ENCODE data around the gene HSBP1L1.

GRCh38 chr18:79964330-79965118, at the start of gene HSBP1L1:
- TF ChIP-seq CTCF (IDR thresholded peaks at IDR 0.05) = peak in 4 of 7 experiments; percentile 8 to 40 (median 18)
- no peak for TF ChIP-seq POLR2A (IDR thresholded peaks at IDR 0.05)
- peak in 2 of 3 donors; percentile 56 to 63 for TF ChIP-seq POLR2AphosphoS5 (IDR thresholded peaks at IDR 0.05)

Measured in stomach (tissue), 4 donors.